Pericardium fibroblast (primary cell): Measurements from ENCODE around the gene MUS81. TPM values are rescaled to one million over a fixed set of nuclear protein-coding genes. Genes with fewer than 3 reads are reported as not detected.

Experiments
- total RNA-seq: library from RNA; depleted of rRNA; stranded (reverse); fragments of >200 nt; gene quantifications from 2 replicates; pipeline ENCODE4 v1.2.3, GENCODE V29; 2015

Gene MUS81
- 25.0 and 48.3 TPM in 2 replicates for total RNA-seq

GRCh38 chr11:65860278-65861164, at the start of gene MUS81:
MUS81 (plus strand) TSS chr11:65860433; CDS start chr11:65860754, 321 bp downstream.

GRCh38 chr11:65833297-65834030, 26.8 kb upstream of the MUS81 start, which contains the start of gene SNX32:
SNX32 (plus strand) TSS chr11:65833963; CDS start chr11:65834066, 103 bp downstream.

GRCh38 chr11:65857853-65858680, 2.2 kb upstream of the MUS81 start, which contains the start of gene CFL1:
CFL1 (minus strand) TSS chr11:65858180; CDS start chr11:65858099, 81 bp downstream.

GRCh38 chr11:65872586-65873317, 12.5 kb downstream of the MUS81 start, which contains the start of gene EFEMP2:
EFEMP2 (minus strand) TSS chr11:65872800; CDS start chr11:65872354, 446 bp downstream.

GRCh38 chr11:65879617-65880016, 19.4 kb downstream of the MUS81 start, which contains the start of gene CTSW:
CTSW (plus strand) TSS chr11:65879837; CDS start chr11:65879855, 18 bp downstream.

GRCh38 chr11:65888163-65888814, 28.1 kb downstream of the MUS81 start, which contains the start of gene FIBP:
FIBP (minus strand) TSS chr11:65888471; CDS start chr11:65888418, 53 bp downstream.

GRCh38 chr11:65890324-65891218, 30.3 kb downstream of the MUS81 start, which contains the start of gene CCDC85B:
CCDC85B (plus strand) TSS chr11:65890673; CDS start chr11:65890784, 111 bp downstream.

GRCh38 chr11:65900125-65900898, 40.1 kb downstream of the MUS81 start, which contains the start of gene FOSL1:
FOSL1 (minus strand) TSS chr11:65900388; CDS start chr11:65900339, 49 bp downstream.

Other genes with a start within 250 kb of the MUS81 start
- gene MAP3K11, start 246.2 kb upstream of the MUS81 start, total RNA-seq: 28.9 and 30.2 TPM in 2 replicates
- gene PCNX3, start 244.7 kb upstream of the MUS81 start, total RNA-seq: 29.4 and 35.4 TPM in 2 replicates
- gene SIPA1, start 222.3 kb upstream of the MUS81 start, total RNA-seq: 15.8 and 28.9 TPM in 2 replicates
- gene RELA, start 197.5 kb upstream of the MUS81 start, total RNA-seq: 36.7 and 42.9 TPM in 2 replicates
- 24.8 and 29.6 TPM in 2 replicates for gene KAT5, start 148.2 kb upstream of the MUS81 start, total RNA-seq
- 52.8 and 80.4 TPM in 2 replicates for gene RNASEH2C, start 139.6 kb upstream of the MUS81 start, total RNA-seq
- gene AP5B1, start 79.5 kb upstream of the MUS81 start, total RNA-seq: 8.9 and 13.4 TPM in 2 replicates
- not detected in 2 replicates for gene OVOL1, start 73.4 kb upstream of the MUS81 start, total RNA-seq
- gene SNX32, start 26.5 kb upstream of the MUS81 start, total RNA-seq: 1.1 and 2.4 TPM in 2 replicates
- gene CFL1, start 2.3 kb upstream of the MUS81 start, total RNA-seq: 674 and 1,158 TPM in 2 replicates
- gene EFEMP2, start 12.4 kb downstream of the MUS81 start, total RNA-seq: 173 and 216 TPM in 2 replicates
- not detected in 2 replicates for gene CTSW, start 19.4 kb downstream of the MUS81 start, total RNA-seq
- 160 and 177 TPM in 2 replicates for gene FIBP, start 28.0 kb downstream of the MUS81 start, total RNA-seq
- 116 and 144 TPM in 2 replicates for gene CCDC85B, start 30.2 kb downstream of the MUS81 start, total RNA-seq
- 4.9 and 8.5 TPM in 2 replicates for gene FOSL1, start 40.0 kb downstream of the MUS81 start, total RNA-seq
- 16.1 and 18.1 TPM in 2 replicates for gene C11orf68, start 58.6 kb downstream of the MUS81 start, total RNA-seq
- gene DRAP1, start 59.0 kb downstream of the MUS81 start, total RNA-seq: 84.4 and 99.7 TPM in 2 replicates
- not detected in 2 replicates for gene TSGA10IP, start 85.0 kb downstream of the MUS81 start, total RNA-seq
- gene SART1, start 101.3 kb downstream of the MUS81 start, total RNA-seq: 21.1 and 42.0 TPM in 2 replicates
- gene EIF1AD, start 141.7 kb downstream of the MUS81 start, total RNA-seq: 16.4 and 21.5 TPM in 2 replicates
- 59.3 and 101 TPM in 2 replicates for gene BANF1, start 142.1 kb downstream of the MUS81 start, total RNA-seq
- gene CST6, start 151.6 kb downstream of the MUS81 start, total RNA-seq: 0.70 TPM in 1 of 2 replicates, not detected in the other
- not detected in 2 replicates for gene CATSPER1, start 166.0 kb downstream of the MUS81 start, total RNA-seq
- gene GAL3ST3, start 188.7 kb downstream of the MUS81 start, total RNA-seq: not detected in 2 replicates
- 121 and 132 TPM in 2 replicates for gene SF3B2, start 191.9 kb downstream of the MUS81 start, total RNA-seq
- 35.2 and 42.0 TPM in 2 replicates for gene PACS1, start 209.8 kb downstream of the MUS81 start, total RNA-seq